ENCODE data around the gene PKD1.
"Not testable (repeated sequence)": the region's sequence is repeated elsewhere in the genome, so short reads cannot be mapped to it uniquely, and the experiment has no call there.

The PKD1 gene

DNA sequence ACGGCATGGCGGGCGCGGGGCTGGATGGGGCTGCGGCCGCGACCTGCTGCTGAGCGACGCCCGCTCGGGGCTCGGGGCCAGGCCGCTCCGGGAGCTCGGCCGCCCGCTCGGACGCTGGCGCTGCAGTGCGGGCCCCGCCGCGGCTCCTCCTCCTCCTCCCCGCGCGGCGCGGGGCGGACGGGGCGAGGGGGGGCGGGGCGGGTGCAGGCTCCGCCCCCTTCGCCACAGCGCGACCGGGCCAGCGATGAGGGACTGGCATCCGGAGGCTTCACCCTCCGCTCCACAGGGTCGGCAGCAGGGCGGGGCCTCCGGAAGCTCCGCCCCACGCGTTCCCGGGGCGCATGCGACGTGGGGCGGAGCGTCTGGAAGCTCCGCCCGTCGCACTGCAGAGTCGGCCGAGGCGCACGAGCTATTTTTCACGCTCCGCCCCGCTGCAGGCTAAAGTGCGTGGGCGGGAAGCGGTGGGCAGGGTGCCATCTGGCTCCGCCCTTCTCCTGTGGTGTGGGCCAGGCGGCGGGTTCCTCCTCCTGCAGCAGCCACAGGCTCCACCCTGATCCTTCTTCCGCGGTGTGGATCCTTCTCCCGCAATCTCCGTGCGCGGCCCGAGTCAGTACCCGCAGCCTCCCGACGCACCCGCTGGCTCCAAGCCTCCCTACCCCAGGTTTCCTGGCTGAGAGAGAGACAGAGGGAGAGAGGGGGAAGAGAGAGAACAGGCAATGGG lies at the start of gene PKD1:
TSS of gene PKD1 (minus strand) at position 129 of the 721 bp plus-strand sequence. CDS start 209 bp downstream, outside the sequence.
- CTCF ChIA-PET: interaction anchor here (0.5 to 1.5 kb wide), 2 partner anchors 10 to 15 kb away, joined by 5 to 7 read pairs; no protein-coding TSS in a partner anchor
- POLR2A ChIA-PET: interaction anchor here (0.6 to 1.1 kb wide), 4 partner anchors 10 to 88 kb away, joined by 3 read pairs; partner anchors contain the start of genes NTHL1 and TSC2
- not testable (repeated sequence) for DNase-seq (ENCODE audit: extremely low spot score)
- 0 out of 2 replicates have a peak, but pooled peaks have one; percentile 71 for TF ChIP-seq HDGF (IDR thresholded peaks at IDR 0.05; ENCODE audit: borderline replicate concordance)
- peak; percentile 32; the same call in 1 of the 2 replicates for TF ChIP-seq L3MBTL2 (conservative IDR thresholded peaks at IDR 0.05)

GRCh38 chr16:2184962-2185361 lies 49.3 kb upstream of the PKD1 start:
- no peak for TF ChIP-seq HDGF (IDR thresholded peaks at IDR 0.05; ENCODE audit: borderline replicate concordance)
- TF ChIP-seq SUZ12 (IDR thresholded peaks at IDR 0.05): no peak
- TF ChIP-seq CTBP1 (IDR thresholded peaks at IDR 0.05; ENCODE audit: borderline replicate concordance): no peak
- no peak for DNase-seq (ENCODE audit: extremely low spot score)
- CTCF ChIA-PET: no interaction called here
- POLR2A ChIA-PET: interaction anchor here (1.7 kb wide), 1 partner anchor 30 kb away, joined by 6 read pairs; the partner anchor contains the start of gene TRAF7

- CTCF ChIA-PET: no interaction called here
- TF ChIP-seq FOXK2 (IDR thresholded peaks at IDR 0.05) (no peak), ELF4 (IDR thresholded peaks at IDR 0.05) (no peak), L3MBTL2 (conservative IDR thresholded peaks at IDR 0.05) (no peak), BHLHE40 (IDR thresholded peaks at IDR 0.05; ENCODE audit: borderline replicate concordance) (no peak), FOXM1 (IDR thresholded peaks at IDR 0.05; ENCODE audit: borderline replicate concordance) (no peak), SUZ12 (IDR thresholded peaks at IDR 0.05) (no peak), TARDBP (IDR thresholded peaks at IDR 0.05) (no peak), ARNT (IDR thresholded peaks at IDR 0.05) (no peak), PKNOX1 (IDR thresholded peaks at IDR 0.05) (no peak), ZNF384 (IDR thresholded peaks at IDR 0.05) (no peak)
- DNase-seq (ENCODE audit: extremely low spot score): no peak
- POLR2A ChIA-PET: interaction anchor here (1.7 kb wide), 1 partner anchor 29 kb away, joined by 6 read pairs; the partner anchor contains the start of gene TRAF7
Measured at GRCh38 chr16:2184346-2184745, 48.6 kb upstream of the PKD1 start.

GRCh38 chr16:2183671-2184070 lies 48.0 kb upstream of the PKD1 start:
- CTCF ChIA-PET: no interaction called here
- POLR2A ChIA-PET: no interaction called here
- no peak for TF ChIP-seq L3MBTL2 (conservative IDR thresholded peaks at IDR 0.05)
- no peak for TF ChIP-seq HDGF (IDR thresholded peaks at IDR 0.05; ENCODE audit: borderline replicate concordance)
- TF ChIP-seq BHLHE40 (IDR thresholded peaks at IDR 0.05; ENCODE audit: borderline replicate concordance): no peak
- no peak for TF ChIP-seq SP1 (IDR thresholded peaks at IDR 0.05)
- TF ChIP-seq ELF4 (IDR thresholded peaks at IDR 0.05): no peak
- no peak for TF ChIP-seq ARNT (IDR thresholded peaks at IDR 0.05)
- TF ChIP-seq FOXA1 (IDR thresholded peaks at IDR 0.05): no peak
- no peak for TF ChIP-seq PKNOX1 (IDR thresholded peaks at IDR 0.05)
- no peak for TF ChIP-seq FOXK2 (IDR thresholded peaks at IDR 0.05)
- no peak for TF ChIP-seq FOXM1 (IDR thresholded peaks at IDR 0.05; ENCODE audit: borderline replicate concordance)
- TF ChIP-seq CTBP1 (IDR thresholded peaks at IDR 0.05; ENCODE audit: borderline replicate concordance): no peak
- TF ChIP-seq NFRKB (IDR thresholded peaks at IDR 0.05): no peak
- TF ChIP-seq SUZ12 (IDR thresholded peaks at IDR 0.05): no peak
- TF ChIP-seq ZNF384 (IDR thresholded peaks at IDR 0.05): no peak
- no peak for TF ChIP-seq TARDBP (IDR thresholded peaks at IDR 0.05)
- TF ChIP-seq LEF1 (IDR thresholded peaks at IDR 0.05; ENCODE audit: borderline replicate concordance): no peak
- DNase-seq (ENCODE audit: extremely low spot score): no peak

DNA sequence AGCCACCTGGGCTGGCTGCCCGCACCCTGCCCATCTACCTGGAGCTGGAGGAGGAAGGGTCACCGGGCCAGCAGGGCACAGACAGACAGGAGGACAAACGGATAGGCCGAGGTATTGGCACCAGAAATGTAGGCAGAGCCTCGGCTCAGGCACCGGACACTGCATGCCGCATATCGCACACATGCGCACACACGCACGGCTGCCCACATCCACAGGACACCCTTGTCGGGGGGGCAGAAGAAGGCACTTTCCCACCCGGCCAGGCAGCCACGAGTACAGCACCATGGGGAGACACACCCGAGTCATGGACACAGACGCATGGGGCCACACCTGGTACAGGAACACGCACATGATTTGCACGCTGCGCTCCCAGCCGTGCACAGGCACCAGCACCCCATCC lies 46.3 kb upstream of the PKD1 start:
- DNase-seq (ENCODE audit: extremely low spot score): no peak
- TF ChIP-seq TARDBP (IDR thresholded peaks at IDR 0.05) (no peak), SUZ12 (IDR thresholded peaks at IDR 0.05) (no peak), ZNF384 (IDR thresholded peaks at IDR 0.05) (no peak), CTBP1 (IDR thresholded peaks at IDR 0.05; ENCODE audit: borderline replicate concordance) (no peak), BHLHE40 (IDR thresholded peaks at IDR 0.05; ENCODE audit: borderline replicate concordance) (no peak), FOXM1 (IDR thresholded peaks at IDR 0.05; ENCODE audit: borderline replicate concordance) (no peak), ELF4 (IDR thresholded peaks at IDR 0.05) (no peak), NFRKB (IDR thresholded peaks at IDR 0.05) (no peak), PKNOX1 (IDR thresholded peaks at IDR 0.05) (no peak), ARNT (IDR thresholded peaks at IDR 0.05) (no peak), SP1 (IDR thresholded peaks at IDR 0.05) (no peak)
- ChIA-PET CTCF (no interaction called here), POLR2A (no interaction called here)

GRCh38 chr16:2180962-2181923 lies 45.5 kb upstream of the PKD1 start:
- CTCF ChIA-PET: no interaction called here
- DNase-seq (ENCODE audit: extremely low spot score): no peak
- TF ChIP-seq HDGF (IDR thresholded peaks at IDR 0.05; ENCODE audit: borderline replicate concordance) (no peak), L3MBTL2 (conservative IDR thresholded peaks at IDR 0.05) (no peak), SP1 (IDR thresholded peaks at IDR 0.05) (no peak), ZNF384 (IDR thresholded peaks at IDR 0.05) (no peak), FOXK2 (IDR thresholded peaks at IDR 0.05) (no peak), NFRKB (IDR thresholded peaks at IDR 0.05) (no peak), PKNOX1 (IDR thresholded peaks at IDR 0.05) (no peak), SUZ12 (IDR thresholded peaks at IDR 0.05) (no peak), FOXM1 (IDR thresholded peaks at IDR 0.05; ENCODE audit: borderline replicate concordance) (no peak), LEF1 (IDR thresholded peaks at IDR 0.05; ENCODE audit: borderline replicate concordance) (no peak), TARDBP (IDR thresholded peaks at IDR 0.05) (no peak), CTBP1 (IDR thresholded peaks at IDR 0.05; ENCODE audit: borderline replicate concordance) (no peak), ARNT (IDR thresholded peaks at IDR 0.05) (no peak), ELF4 (IDR thresholded peaks at IDR 0.05) (no peak), BHLHE40 (IDR thresholded peaks at IDR 0.05; ENCODE audit: borderline replicate concordance) (no peak), FOXA1 (IDR thresholded peaks at IDR 0.05) (no peak)
- POLR2A ChIA-PET: interaction anchor here (0.7 to 1.2 kb wide), 2 partner anchors 8 to 27 kb away, joined by 3 read pairs; no protein-coding TSS in a partner anchor
